ENCODE data around the gene PRAMEF17.
"Not testable (repeated sequence)": the region's sequence is repeated elsewhere in the genome, so short reads cannot be mapped to it uniquely, and the experiment has no call there.

The PRAMEF17 gene, protein sequence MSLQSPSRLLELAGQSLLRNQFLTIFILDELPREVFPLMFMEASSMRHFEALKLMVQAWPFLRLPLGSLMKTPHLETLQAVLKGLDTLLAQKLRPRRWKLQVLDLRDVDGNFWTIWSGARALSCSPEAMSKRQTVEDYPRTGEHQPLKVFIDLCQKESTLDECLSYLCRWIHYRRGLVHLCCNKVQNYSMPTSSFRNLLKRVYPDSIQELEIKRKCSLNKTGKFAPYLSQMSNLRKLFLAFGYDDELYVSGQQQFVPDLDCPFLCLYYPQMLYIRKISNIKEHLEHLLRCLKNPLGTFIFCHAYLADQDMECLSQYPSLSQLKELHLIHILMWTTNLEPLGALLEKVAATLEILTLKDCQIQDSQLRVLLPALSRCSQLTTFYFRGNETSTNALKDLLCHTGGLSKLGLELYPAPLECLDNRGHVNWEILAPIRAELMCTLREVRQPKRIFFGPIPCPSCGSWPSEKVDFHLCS

DNA sequence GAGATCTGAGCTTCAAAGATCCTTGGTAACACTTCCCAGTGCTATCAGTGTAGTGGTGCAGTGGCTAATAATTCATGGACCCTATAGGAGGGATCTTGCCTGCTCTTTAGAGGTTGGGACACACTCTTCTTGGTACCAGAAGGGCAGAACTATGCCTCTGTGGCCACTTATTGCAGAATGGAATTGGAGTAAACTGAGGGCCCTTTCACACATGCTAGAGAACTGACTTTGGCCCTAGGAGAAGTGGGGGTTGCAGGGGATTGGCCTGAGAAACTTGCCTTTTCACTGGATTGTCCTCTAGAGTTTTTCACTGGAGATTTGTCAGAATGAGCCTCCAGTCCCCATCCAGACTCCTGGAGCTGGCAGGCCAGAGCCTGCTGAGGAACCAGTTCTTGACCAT lies at the start of gene PRAMEF17:
TSS of gene PRAMEF17 (plus strand) at position 301 of the 400 bp plus-strand sequence. CDS start at position 327, 26 bp downstream.
- not testable (repeated sequence) for DNase-seq (ENCODE audit: low read depth)

DNA sequence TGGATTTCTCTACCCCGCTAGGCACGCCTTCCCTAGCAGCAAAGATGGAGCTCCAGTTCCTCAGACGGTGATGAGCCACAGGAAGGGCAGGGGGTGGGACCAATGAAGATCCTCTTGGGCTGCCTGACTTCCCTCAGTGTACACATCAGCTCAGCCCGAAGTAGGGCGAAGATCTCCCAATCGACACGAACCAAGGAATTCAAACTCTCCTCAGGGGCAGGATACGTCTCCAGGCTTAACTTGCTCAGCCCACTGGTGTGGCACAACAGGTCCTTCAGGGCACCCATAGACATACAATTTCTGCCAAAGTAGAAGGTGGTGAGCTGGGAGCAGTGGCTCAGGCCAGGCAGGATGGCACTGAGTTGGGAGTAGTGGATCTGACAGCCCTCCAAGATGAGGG lies 46.9 kb upstream of the PRAMEF17 start:
- DNase-seq (ENCODE audit: low read depth) = not testable (repeated sequence)

DNA sequence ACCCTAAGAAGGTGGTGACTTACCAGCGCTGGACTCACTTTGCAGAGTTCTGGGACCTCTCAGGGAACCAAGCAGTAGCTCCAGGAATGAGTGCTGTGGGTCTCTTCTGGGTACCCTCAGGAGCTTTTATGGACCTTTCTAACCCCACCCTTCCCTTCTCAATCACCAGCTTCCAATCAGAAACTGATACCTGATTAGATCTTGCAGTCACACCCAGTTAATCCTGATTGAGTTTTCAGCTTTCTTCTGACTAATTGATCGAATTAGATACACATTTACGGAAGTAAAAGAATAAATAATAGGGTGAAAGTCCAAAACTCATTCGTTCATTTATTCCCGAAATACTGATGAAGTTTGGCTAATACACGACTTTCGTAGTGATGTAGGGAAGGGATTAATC lies 42.4 kb upstream of the PRAMEF17 start, which contains the start of gene PRAMEF14:
TSS of gene PRAMEF14 (minus strand) at position 101 of the 400 bp plus-strand sequence. CDS start 1,820 bp downstream, outside the sequence.
- not testable (repeated sequence) for DNase-seq (ENCODE audit: low read depth)

DNA sequence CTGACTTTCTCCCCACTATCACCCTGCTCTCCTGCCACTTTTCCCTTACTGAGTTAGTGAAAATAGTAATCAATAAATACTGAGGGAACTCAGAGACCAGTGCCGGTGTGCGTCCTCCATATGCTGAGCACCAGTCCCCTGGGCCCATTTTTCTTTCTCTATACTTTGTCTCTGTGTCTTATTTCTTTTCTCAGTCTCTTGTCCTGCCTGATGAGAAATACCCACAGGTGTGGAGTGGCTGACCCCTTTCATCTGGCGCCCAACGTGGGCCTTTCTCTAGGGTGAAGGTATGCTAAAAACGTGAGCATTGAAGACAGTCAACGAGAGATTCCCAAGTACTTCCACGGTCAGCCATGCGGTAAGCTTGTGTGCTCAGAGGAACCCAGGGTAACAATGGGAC lies 36.0 kb upstream of the PRAMEF17 start:
- DNase-seq (ENCODE audit: low read depth) = not testable (repeated sequence)

DNA sequence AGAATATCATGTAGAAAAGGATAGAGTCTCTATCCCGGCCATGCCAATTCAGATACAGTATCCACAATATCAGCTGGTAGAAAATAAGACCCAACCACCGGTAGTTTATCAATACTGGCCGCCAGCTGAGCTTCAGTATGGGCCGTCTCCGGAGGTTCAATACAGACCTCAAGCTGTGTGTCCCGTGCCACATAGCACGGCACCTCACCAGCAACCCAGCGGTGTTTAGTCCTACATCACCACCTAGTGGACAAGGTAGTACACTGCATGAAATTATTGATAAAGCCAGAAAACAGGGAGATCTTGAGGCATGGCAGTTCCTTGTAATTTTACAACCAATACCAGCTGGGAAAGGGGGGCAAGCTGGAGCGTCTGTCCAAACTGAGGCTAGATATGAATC lies 35.0 kb upstream of the PRAMEF17 start:
- not testable (repeated sequence) for DNase-seq (ENCODE audit: low read depth)

DNA sequence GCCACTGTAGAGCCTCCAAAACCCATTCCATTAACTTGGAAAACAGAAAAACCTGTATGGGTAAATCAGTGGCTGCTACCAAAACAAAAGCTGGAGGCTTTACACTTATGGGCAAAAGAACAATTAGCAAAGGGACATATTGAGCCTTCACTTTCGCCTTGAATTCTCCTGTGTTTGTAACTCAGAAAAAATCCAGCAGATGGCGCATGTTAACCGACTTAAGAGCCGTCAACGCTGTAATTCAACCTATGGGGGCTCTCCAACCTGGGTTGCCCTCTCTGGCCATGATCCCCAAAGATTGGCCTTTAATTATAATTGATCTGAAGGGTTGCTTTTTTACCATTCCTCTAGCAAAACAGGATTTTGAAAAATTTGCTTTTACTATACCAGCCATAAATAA lies 32.7 kb upstream of the PRAMEF17 start:
- peak; percentile 19 for DNase-seq (ENCODE audit: low read depth)

DNA sequence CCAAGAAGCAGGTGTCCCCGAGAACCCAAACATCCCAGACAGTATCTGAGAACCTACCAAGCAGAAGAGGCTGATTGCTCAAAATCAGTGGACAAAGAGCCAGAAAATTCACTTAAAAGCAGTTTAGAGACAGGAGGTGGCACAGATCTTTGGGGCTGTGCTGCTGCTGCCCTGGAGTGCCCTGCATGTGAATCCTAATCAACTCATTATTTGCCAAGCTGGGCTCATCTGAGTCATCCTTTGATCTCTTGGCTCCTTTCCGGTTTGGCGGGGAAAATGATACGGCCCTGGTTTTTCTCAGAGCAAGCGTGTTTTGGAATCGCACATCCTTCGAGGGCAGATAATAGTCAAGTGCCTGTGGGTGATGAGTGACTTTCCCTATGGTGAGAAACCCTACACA lies 27.1 kb upstream of the PRAMEF17 start:
- not testable (repeated sequence) for DNase-seq (ENCODE audit: low read depth)

DNA sequence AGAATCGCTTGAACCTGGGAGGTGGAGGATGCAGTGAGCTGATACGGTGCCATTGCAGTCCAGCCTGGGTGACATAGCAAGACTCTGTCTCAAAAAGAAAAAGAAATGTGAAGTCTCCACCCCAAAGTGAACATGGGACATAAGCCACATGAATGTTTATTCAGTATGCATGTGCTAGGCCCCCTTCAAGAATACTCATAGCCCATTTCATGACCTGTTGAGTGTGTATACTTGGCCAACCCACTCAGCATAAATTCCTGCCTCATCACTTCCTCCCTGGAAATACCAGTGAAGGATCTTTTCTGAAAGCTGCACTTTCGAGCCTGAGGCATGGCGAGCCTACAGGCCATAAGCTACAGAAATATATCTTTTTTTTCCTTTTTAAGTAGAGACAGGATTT lies 24.5 kb upstream of the PRAMEF17 start:
- DNase-seq (ENCODE audit: low read depth) = not testable (repeated sequence)

DNA sequence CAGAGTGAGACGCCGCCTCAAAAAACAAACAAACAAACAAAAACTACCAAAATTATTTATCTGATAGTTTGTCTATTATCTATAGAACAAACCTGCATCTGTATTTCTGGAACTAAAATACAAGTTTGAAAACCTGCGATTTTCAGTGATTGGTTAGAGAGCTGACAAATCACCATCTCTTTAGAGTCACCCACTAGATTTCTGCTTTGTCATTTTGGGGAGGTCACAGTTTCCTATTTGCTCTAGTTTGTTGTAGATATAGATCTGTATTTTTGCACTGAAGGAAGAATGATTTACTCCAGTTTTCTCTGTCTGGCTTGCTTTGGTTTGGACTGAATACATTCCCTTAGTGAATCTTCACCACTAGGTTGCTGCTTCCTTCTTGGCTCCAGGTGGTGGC lies 22.9 kb upstream of the PRAMEF17 start:
- DNase-seq (ENCODE audit: low read depth) = not testable (repeated sequence)

DNA sequence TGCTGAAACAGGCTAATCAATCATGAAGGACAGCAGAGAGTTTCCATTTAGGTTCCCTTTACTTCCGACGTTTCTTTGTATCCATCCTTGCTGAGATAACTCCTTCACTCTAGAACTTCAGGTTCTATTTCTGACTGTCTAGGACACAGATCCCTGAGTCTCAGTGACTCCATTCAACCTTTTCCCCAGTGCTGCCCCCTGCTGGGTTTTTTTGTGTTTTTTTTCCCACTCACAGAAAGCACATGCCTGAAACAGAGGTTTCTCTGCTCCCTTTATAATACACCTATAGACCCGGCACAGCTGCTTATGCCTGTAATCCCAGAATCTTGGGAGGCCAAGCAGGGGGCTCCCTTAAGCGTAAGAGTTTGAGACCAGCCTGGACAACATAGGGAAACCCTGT lies 20.9 kb upstream of the PRAMEF17 start:
- peak; percentile 9 for DNase-seq (ENCODE audit: low read depth)

DNA sequence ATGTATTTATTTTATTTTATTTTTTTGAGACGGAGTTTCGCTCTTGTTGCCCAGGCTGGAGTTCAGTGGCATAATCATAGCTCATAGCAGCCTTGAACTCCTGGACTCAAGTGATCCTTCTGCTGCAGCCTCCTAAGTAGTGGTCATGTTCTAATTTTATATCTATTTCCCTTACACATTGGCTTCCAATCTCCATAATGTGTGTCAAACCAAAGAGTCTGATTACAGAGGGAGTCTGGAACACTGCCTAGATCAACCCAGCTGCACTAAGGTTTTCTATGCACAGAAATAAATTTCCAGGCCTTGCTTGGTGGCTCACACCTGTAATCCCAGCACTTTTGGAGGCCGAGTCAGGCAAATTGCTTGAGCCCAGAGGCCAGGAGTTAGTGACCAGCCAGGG lies 10.4 kb upstream of the PRAMEF17 start:
- not testable (repeated sequence) for DNase-seq (ENCODE audit: low read depth)

DNA sequence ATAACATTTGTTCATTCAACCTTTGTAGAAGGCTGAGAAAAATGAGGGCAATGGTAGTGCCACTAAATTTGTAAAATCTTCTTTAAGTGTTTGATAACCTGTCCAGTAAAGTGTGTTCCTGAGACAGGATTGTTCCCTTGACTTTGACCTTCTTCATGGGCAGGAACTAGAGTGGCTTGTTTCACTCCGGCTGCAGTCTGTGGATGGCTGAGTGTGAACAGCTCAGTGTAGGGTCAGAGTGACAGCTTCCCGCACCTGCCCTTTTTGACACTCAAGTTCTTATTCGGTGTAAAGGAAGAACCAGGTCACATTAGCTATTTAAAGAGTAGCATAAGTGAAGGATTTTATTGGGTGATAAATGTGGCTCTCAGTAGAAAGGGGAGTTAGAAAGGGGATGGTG lies 9.1 kb upstream of the PRAMEF17 start:
- DNase-seq (ENCODE audit: low read depth) = not testable (repeated sequence)

DNA sequence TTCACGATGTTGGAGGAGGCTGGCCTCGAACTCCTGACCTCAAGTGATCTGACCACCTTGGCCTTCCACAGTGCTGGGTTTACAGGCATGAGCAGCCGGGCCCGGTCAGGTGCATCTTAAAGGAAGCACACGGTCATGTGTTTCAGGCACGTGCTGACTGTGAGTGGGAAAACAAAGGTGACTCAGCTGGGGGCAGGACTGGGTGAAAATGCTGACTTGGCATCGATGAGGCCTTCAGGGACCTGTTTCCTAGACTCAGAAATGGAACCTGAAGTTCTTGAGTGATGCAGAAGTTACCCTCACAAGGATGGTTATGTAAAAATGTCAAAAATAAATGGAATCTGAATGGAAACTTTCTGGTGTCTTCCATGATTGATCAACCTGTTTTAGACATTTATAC lies 3.6 kb downstream of the PRAMEF17 start:
- not testable (repeated sequence) for DNase-seq (ENCODE audit: low read depth)

DNA sequence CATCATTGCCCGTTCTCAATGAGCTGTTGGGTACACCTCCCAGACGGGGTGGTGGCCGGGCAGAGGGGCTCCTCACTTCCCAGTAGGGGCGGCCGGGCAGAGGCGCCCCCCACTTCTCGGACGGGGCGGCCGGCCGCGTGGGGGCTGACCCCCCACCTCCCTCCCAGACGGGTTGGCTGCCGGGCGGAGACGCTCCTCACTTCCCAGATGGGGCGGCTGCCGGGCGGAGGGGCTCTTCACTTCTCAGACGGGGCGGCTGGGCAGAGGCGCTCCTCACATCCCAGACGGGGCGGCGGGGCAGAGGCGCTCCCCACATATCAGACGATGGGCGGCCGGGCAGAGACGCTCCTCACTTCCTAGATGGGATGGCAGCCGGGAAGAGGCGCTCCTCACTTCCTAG lies 5.3 kb downstream of the PRAMEF17 start:
- not testable (repeated sequence) for DNase-seq (ENCODE audit: low read depth)

DNA sequence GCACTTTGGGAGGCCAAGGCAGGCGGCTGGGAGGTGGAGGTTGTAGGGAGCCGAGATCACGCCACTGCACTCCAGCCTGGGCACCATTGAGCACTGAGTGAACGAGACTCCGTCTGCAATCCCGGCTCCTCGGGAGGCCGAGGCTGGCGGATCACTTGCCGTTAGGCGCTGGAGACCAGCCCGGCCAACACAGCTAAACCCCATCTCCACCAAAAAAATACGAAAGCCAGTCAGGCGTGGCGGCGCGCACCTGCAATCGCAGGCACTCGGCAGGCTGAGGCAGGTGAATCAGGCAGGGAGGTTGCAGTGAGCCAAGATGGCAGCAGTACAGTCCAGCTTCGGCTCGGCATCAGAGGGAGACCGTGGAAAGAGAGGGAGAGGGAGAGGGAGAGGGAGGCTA lies 5.9 kb downstream of the PRAMEF17 start:
- DNase-seq (ENCODE audit: low read depth) = not testable (repeated sequence)

DNA sequence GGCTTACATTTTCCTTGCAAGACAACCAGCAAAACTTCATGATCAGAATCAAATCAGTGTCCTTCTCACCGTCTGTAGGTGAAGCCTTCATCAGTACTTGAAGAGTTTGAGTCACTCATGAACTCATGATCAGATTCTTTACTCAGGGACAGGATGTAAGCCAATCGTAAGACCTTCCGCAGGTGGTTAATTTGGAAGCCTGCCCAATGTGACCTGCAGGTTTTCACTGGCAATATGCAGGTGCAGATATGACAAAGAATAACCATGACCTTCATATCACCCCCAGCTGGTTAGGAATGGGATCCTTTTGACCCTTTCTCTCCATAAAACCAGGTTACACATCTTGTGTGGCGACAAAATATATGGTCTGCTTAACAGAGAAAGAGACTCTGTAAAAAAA lies 18.4 kb downstream of the PRAMEF17 start:
- DNase-seq (ENCODE audit: low read depth) = no peak

DNA sequence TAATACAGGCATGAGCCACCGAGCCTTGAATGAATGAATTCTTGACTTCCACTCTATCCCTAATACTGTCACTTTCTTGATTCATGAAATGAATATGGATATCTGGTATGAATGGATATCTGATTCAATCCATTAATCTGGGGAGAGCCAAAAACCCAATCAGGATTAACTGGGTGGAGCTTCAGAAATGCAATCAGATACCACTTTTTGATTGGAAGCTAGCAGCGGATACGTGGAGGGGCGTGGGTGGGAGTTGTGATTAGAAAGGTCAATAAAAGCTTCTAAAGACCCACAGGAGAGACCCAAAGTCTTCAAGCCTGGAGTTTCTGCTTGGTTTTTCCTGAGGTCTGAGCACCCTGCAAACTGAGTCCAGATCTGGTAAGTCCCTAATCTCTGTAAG lies 20.7 kb downstream of the PRAMEF17 start, which contains the start of gene PRAMEF20:
TSS of gene PRAMEF20 (plus strand) at position 301 of the 400 bp plus-strand sequence. CDS start 5,905 bp downstream, outside the sequence.
- not testable (repeated sequence) for DNase-seq (ENCODE audit: low read depth)

DNA sequence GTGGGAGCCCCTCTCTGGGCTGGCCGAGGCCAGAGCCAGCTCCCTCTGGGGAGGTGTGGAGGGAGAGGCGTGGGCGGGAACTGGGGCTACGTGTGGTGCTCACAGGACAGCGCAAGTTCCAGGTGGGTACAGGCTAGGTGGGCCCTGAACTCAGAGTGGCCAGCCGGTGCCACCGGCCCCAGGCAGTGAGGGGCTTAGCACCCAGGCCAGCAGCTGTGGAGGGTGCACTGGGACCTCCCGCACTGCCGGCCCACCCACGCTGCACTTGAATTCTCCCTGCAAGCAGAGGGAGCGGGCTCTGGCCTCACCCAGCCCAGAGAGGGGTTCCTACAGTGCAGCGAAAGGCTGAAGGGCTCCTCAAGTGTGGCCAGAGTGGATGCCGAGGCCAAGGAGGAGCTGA lies 41.1 kb downstream of the PRAMEF17 start:
- DNase-seq (ENCODE audit: low read depth) = no peak

DNA sequence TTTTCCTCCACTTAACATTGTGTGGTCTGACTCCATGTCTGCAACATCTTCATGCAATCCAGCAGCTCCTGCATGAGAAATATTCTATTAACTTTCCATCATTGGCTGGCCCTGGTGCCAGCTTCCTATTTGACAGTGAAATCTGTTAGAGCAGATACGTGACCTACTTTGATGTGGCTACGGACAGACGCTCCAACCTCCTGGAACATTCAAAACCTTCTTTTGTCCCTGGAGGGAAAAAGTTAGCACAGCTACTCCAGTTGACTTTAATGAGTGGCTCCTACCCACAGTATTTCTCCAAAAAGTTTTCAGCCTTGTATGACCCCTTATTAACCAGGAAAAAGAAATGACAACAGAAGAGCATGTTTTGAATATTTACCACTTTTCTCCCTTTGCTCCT lies 42.8 kb downstream of the PRAMEF17 start:
- DNase-seq (ENCODE audit: low read depth) = no peak

DNA sequence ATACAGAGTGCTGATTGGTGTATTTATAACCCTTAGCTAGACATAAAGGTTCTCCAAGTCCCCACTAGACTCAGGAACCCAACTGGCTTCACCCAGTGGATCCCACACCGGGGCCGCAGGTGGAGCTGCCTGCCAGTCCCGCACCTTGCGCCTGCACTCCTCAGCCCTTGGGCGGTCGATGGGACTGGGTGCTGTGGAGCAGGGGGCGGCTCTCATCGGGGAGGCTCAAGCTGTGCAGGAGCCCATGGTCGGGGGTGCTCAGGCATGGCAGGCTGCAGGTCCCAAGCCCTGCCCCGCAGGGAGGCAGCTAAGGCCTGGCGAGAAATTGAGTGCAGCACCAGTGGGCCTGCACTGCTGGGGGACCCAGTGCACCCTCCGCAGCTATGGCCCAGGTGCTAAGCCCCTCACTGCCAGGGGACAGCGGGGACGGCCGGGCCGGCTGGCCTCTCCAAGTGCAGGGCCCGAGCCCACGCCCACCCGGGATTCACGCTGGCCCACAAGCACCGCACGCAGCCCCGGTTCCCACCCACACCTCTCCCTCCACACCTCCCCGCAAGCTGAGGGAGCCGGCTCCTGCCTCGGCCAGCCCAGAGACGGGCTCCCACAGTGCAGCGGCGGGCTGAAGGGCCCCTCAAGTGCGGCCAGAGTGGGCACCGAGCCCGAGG lies 44.4 kb downstream of the PRAMEF17 start:
- not testable (repeated sequence) for DNase-seq (ENCODE audit: low read depth)

DNA sequence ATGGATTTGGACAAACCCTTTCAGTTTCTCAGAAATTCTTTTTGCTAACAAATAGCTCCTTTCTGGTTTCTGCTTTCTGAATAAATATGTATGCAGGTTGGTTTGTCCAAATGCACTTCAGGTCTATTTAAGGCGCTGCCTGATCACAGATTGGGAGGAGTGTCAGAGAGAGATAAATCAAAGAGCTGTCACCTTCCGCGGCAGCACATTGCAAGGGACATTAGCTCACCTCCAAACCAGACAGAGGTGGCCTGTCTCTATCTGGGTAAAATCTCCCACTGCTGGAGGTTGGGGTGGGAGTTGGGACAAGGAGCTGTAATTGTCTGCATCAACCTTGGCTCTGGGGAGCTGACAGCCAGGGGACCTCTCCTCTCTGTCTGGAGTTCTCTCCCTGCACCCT lies 46.0 kb downstream of the PRAMEF17 start:
- no peak for DNase-seq (ENCODE audit: low read depth)

DNA sequence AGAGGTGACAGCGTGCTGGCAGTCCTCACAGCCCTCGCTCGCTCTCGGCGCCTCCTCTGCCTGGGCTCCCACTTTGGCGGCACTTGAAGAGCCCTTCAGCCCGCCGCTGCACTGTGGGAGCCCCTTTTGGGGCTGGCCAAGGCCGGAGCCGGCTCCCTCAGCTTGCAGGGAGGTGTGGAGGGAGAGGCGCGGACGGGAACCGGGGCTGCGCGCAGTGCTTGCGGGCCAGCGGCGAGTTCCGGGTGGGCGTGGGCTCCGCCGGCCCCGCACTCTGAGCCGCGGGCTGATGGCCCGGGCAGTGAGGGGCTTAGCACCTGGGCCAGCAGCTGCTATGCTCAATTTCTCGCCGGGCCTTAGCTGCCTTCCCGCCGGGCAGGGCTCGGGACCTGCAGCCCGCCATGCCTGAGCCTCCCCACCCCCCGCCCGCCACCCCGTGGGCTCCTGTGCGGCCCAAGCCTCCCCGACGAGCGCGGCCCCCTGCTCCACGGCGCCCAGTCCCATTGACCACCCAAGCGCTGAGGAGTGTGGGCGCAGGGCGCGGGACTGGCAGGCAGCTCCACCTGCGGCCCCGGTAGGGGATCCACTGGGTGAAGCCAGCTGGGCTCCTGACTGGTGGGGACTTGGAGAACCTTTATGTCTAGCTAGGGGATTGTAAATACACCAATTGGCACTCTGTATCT lies 49.8 kb downstream of the PRAMEF17 start:
- not testable (repeated sequence) for DNase-seq (ENCODE audit: low read depth)
